Endothelial cell of umbilical vein (primary cell): ENCODE results near the gene KRTAP10-12. TPM values are rescaled to one million over a fixed set of nuclear protein-coding genes. Genes with fewer than 3 reads are reported as not detected.

Experiments used
- BruUV-seq: library from RNA; stranded (reverse); fragments of 400-500 nt; replicated peaks from 2 replicates; lab custom pipeline; 2021; lab: Mats Ljungman, UMichigan
- CTCF ChIA-PET: fragments of 300-600, 350-600 bp; sonication (Branson Sonifier 250); formaldehyde crosslinking; loops from one replicate; lab custom pipeline; 2021; ENCODE audit warnings: antibody characterized with exemption, inconsistent platforms; lab: Charles Lee
- POLR2A ChIA-PET: fragments of 300-600, 350-600 bp; sonication (Branson Sonifier 250); formaldehyde crosslinking; loops from one replicate; lab custom pipeline; 2021; ENCODE audit warnings: antibody characterized with exemption, inconsistent platforms; lab: Charles Lee
- DNase-seq: peaks from one replicate; pipeline ENCODE4 v3.0.0-alpha.2; 2011; ENCODE audit warnings: low read depth, low spot score
- FAIRE-seq: peaks from 2 replicates; lab custom pipeline; 2011; peaks lifted over from hg19 to GRCh38; lab: Jason Lieb, UNC
- H2AFZ ChIP-seq: 2 replicates; pipeline ENCODE4 v1.6.0; 2012; ENCODE audit warnings: low read depth, low read length, control low read depth, inconsistent platforms
- H3K27ac ChIP-seq: 2 replicates; pipeline ENCODE4 v1.5.1; 2011; ENCODE audit warnings: low read depth, mild to moderate bottlenecking, control low read depth, low read length, moderate library complexity; ENCODE audit not compliant: insufficient read depth
- H3K27me3 ChIP-seq, 2 experiments: 2 replicates each; pipeline versions ENCODE4 v1.6.0 to v1.6.1; 2011; ENCODE audit warnings: low read length in 2 of 2, mixed read lengths in 1 of 2; ENCODE audit not compliant: control insufficient read depth in 2 of 2, insufficient read depth in 2 of 2
- H3K36me3 ChIP-seq, 2 experiments: 2 replicates in 1 of 2; 3 replicates in 1 of 2; pipeline ENCODE4 v1.5.1; 2011; ENCODE audit warnings: low read length in 2 of 2, mild to moderate bottlenecking in 1 of 2, moderate library complexity in 1 of 2; ENCODE audit not compliant: control insufficient read depth in 2 of 2, insufficient read depth in 2 of 2; ENCODE audit errors: extremely low read depth in 1 of 2
- H3K4me1 ChIP-seq: 3 replicates; pipeline ENCODE4 v1.5.1; 2011; ENCODE audit warnings: mild to moderate bottlenecking, low read length; ENCODE audit not compliant: control insufficient read depth, insufficient read depth; ENCODE audit errors: extremely low read depth
- H3K4me2 ChIP-seq: 2 replicates; pipeline ENCODE4 v1.6.1; 2011; ENCODE audit warnings: low read length, control low read depth, mixed read lengths; ENCODE audit not compliant: insufficient read depth
- H3K4me3 ChIP-seq, 3 experiments: fragments of 200-600 bp in 1 of 3; sonication (generic), shearing (Covaris generic) in 1 of 3; replicated peaks in 1 of 3; 2 replicates each; pipeline ENCODE4 v1.5.1; 2011 to 2016; ENCODE audit warnings: control low read depth in 3 of 3, low read length in 3 of 3, mild to moderate bottlenecking in 2 of 3, inconsistent platforms in 1 of 3, low read depth in 1 of 3, moderate library complexity in 1 of 3; ENCODE audit not compliant: insufficient read depth in 1 of 3
- H3K79me2 ChIP-seq: 2 replicates; pipeline ENCODE4 v1.6.0; 2012; ENCODE audit warnings: low read length, inconsistent platforms; ENCODE audit not compliant: control insufficient read depth, insufficient read depth
- H3K9ac ChIP-seq: replicated peaks from 2 replicates; pipeline ENCODE3; 2011; ENCODE audit warnings: low read length, control low read depth; ENCODE audit not compliant: insufficient read depth; ENCODE audit errors: extremely low read depth
- H3K9me1 ChIP-seq: replicated peaks from 3 replicates; pipeline ENCODE4 v1.6.0; 2011; ENCODE audit warnings: mild to moderate bottlenecking, low read length; ENCODE audit not compliant: control insufficient read depth, insufficient read depth; ENCODE audit errors: extremely low read depth
- H3K9me3 ChIP-seq: replicated peaks from 2 replicates; pipeline ENCODE4 v1.5.1; 2012; ENCODE audit warnings: low read length, inconsistent platforms; ENCODE audit not compliant: control insufficient read depth, insufficient read depth
- H4K20me1 ChIP-seq: replicated peaks from 2 replicates; pipeline ENCODE3; 2011; ENCODE audit warnings: mild to moderate bottlenecking, low read length; ENCODE audit not compliant: control insufficient read depth, insufficient read depth; ENCODE audit errors: extremely low read depth
- CTCF ChIP-seq, 2 donors: IDR thresholded peaks; 1 replicate in 1 of 2; 2 replicates in 1 of 2; pipeline ENCODE4 v1.5.1; 2011; ENCODE audit warnings: low read length in 2 of 2, mild to moderate bottlenecking in 2 of 2, moderate library complexity in 2 of 2, control low read depth in 1 of 2, inconsistent platforms in 1 of 2, low read depth in 1 of 2; ENCODE audit not compliant: insufficient read depth in 1 of 2; ENCODE audit errors: extremely low read depth in 1 of 2
- EZH2 ChIP-seq: IDR thresholded peaks from 2 replicates; pipeline ENCODE4 v1.6.1; 2012; ENCODE audit warnings: borderline replicate concordance, low read depth, mild to moderate bottlenecking, moderate library complexity, low read length, inconsistent platforms; ENCODE audit not compliant: severe bottlenecking
- FOS ChIP-seq: IDR thresholded peaks from 2 replicates; pipeline ENCODE4 v1.6.1; 2011; ENCODE audit warnings: mild to moderate bottlenecking, low read length, moderate library complexity, borderline replicate concordance; ENCODE audit not compliant: insufficient read depth
- GATA2 ChIP-seq: IDR thresholded peaks from 2 replicates; pipeline ENCODE4 v1.7.0; 2011; ENCODE audit warnings: low read depth, mild to moderate bottlenecking, moderate library complexity, mixed read lengths, low read length; ENCODE audit not compliant: insufficient read length, insufficient read depth
- JUN ChIP-seq: IDR thresholded peaks from 2 replicates; pipeline ENCODE4 v1.6.1; 2011; ENCODE audit warnings: borderline replicate concordance, low read depth; ENCODE audit not compliant: insufficient read length, insufficient read depth
- MAX ChIP-seq: IDR thresholded peaks from 2 replicates; pipeline ENCODE4 v1.6.1; 2011; ENCODE audit not compliant: insufficient read depth, insufficient read length
- MYC ChIP-seq: IDR thresholded peaks from one replicate; pipeline ENCODE4 v1.6.1; 2011; ENCODE audit warnings: mild to moderate bottlenecking, low read depth, low read length
- POLR2A ChIP-seq: IDR thresholded peaks from 2 replicates; pipeline ENCODE4 v1.6.1; 2012; ENCODE audit warnings: low read depth, mild to moderate bottlenecking, control low read depth, low read length
- POLR2AphosphoS5 ChIP-seq: IDR thresholded peaks from 2 replicates; pipeline ENCODE4 v1.6.1; 2012; ENCODE audit warnings: low read depth, mild to moderate bottlenecking, control low read depth, low read length, moderate library complexity; ENCODE audit not compliant: insufficient read depth
- dilution Hi-C: fragments of 300-500 bp; cut with MboI; formaldehyde crosslinking; loops from one replicate; pipeline ENCODE4 v1.15.0; 2019; ENCODE audit warnings: low sequenced_read_pairs; ENCODE audit not compliant: extremely low pct_ligation_motif_present
- intact Hi-C: fragments of 100-400 bp; cut with micrococcal nuclease; formaldehyde crosslinking; loops from one replicate; pipeline ENCODE4 v1.10.0; 2022
- polyA plus RNA-seq, 4 experiments: library from polyadenylated mRNA; depleted of rRNA in 3 of 4; stranded (reverse) in 3 of 4; unstranded in 1 of 4; fragments of >200 nt; gene quantifications; 2 replicates each; pipeline versions ENCODE4 v1.2.1 to v1.2.3, GENCODE V29; 2011 to 2012; ENCODE audit warnings: missing spikeins in 1 of 4
- total RNA-seq: library from RNA; stranded (reverse); gene quantifications from 2 replicates; pipeline ENCODE4 v1.2.3, GENCODE V29; 2021

KRTAP10-12 gene
- total and polyA plus RNA-seq, 2 donors (not counting 3 experiments of a cell fraction or from before 2014, with no cell fraction given), result not detected

- H3K9ac ChIP-seq, result no peak overlapping the region
- no peak overlapping the region for H3K4me2 ChIP-seq
- no peaks in the 10 kb centered on the region for H3K9me3 ChIP-seq
- H3K27ac ChIP-seq, result no peak overlapping the region
- H3K4me1 ChIP-seq, result peaks cover 5% of the 10 kb centered on the region
- BruUV-seq, result no TSS peak
- H2AFZ ChIP-seq, result no peak overlapping the region
- no peak for FAIRE-seq
- TF ChIP-seq FOS (no peak), GATA2 (no peak), JUN (no peak), MAX (no peak), EZH2 (no peak), MYC (no peak), POLR2AphosphoS5 (no peak), POLR2A (no peak), CTCF (IDR thresholded peaks at IDR 0.05; ENCODE audit: extremely low read depth in 1 of 2, insufficient read depth in 1 of 2, low read depth in 1 of 2, low read length in 2 of 2) (no peak)
- no peaks in the 10 kb centered on the region for H3K36me3 ChIP-seq
- ChIA-PET POLR2A (no interaction called here), CTCF (interaction anchor here (0.6 to 1.7 kb wide), 4 partner anchors 87 to 187 kb away, joined by 3 to 10 read pairs (median 3); partner anchors contain the start of gene UBE2G2)
- no peaks in the 10 kb centered on the region for H3K79me2 ChIP-seq
- dilution Hi-C loops (no loop called here), intact Hi-C loops (no loop called here)
- peaks cover 72 to 76% of the 10 kb centered on the region in 2 experiments for H3K27me3 ChIP-seq
- DNase-seq, result no peak
- no peaks in the 10 kb centered on the region for H4K20me1 ChIP-seq
- no peaks in the 10 kb centered on the region for H3K9me1 ChIP-seq
- no peak overlapping the region for H3K4me3 ChIP-seq
These were observed 10.0 kb downstream of the KRTAP10-12 start for GRCh38 chr21:44706706-44707581.
